GM21367 (cell line): ENCODE results near the gene SCN5A.

ENCODE experiments used
- ATAC-seq: cut with Tn5 transposase; IDR thresholded peaks from one replicate; pipeline ENCODE4 v1.9.1; 2021; ENCODE audit not compliant: unreplicated experiment

The SCN5A gene

DNA sequence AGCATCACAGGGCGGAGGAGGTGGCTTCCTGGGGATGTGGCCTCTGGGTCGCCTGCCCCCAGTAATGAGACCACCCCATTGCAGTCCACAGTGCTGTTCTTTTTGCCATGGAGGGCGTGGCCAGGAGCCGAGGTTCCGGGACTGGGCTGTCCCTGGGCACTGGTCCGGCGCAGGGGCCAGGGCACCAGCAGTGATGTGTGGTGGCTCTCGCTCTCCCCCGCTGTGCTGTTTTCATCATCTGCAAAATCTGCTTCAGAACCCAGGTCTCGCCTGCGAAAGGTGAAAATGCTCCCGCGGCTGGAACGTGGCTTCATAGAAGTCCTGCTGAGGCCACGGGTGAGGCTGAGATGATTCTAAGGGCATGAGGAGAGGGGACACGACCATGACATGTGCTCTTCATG, 45.8 kb downstream of the SCN5A start:
- no peak for ATAC-seq

DNA sequence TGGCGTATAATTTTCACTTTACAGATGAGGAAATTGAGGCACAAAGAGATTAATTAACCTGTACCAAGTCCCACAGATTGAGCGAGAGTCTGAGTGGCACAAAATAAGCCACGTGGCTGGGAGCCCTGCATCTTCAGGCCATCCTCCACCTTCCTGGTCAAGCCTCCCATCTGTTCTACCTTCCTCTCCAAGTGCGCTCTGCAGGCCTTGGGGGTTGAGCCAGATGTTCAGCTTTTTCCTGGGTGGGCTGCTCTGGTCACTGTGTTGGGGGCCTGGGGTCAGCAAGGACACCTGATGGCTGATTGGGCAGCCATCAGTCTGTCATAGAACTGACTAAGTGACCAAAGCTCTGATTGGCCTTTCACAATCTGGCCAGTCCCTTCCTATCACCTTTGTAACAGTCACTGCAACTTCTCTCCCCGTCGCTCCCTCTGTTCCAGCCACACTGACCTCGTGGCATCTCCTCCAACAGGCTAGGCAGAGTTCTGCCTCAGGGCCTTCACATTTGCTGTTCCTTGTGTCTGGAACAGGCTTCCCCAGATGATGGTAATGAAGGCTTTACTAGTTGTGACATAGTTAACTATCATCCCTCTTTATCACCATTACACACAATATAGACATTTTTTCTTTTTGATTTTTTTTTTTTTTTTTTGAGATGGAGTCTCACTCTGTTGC, 46.8 kb downstream of the SCN5A start:
- no peak for ATAC-seq

DNA sequence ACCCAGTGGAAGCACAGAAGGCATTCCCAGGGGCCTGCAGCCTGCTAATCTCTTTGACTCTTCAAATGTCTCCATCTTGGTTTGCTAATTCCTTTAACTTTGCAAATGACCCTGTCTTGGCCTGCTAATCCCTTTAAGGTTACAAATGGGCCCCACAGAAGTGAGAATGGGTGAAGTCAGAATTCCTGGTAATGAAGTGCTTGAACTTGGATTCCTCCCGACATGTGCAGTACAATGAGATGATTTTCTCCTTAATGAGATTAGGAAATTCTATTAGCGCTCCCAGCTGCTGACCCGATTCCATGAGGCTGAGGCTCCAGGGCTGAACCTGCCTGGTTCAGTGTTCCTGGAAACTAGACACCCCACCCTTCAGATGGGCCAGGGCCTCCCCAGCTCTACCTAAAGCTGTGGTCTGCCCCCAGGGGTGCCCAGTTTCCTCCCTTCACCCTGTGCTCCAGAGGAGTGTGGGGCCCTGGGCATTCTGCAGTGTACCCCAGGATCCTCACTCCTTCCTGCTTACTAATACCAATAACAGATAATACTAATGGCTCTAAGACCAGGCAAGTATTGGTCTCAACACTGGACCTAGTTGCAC, 47.4 kb downstream of the SCN5A start:
- ATAC-seq = no peak

DNA sequence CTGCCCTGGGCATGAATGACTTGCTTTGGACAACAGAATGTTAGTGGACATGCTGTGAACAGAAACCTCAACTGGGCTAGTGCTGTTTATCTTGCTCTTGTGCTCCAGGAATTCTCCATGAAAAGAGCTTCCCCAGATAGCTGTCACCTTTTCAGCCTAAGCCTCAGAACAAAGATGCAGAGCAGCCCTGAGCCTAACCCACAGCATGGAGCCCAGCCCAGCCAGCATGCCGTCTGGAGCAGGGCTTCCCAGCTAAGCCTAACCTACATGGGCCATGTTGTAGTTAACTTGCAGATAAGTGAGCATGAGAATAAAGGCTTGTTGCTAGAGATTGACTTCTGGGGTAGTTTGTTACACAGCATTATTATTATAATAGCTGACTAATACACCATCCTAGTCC, 48.9 kb downstream of the SCN5A start:
- no peak for ATAC-seq

DNA sequence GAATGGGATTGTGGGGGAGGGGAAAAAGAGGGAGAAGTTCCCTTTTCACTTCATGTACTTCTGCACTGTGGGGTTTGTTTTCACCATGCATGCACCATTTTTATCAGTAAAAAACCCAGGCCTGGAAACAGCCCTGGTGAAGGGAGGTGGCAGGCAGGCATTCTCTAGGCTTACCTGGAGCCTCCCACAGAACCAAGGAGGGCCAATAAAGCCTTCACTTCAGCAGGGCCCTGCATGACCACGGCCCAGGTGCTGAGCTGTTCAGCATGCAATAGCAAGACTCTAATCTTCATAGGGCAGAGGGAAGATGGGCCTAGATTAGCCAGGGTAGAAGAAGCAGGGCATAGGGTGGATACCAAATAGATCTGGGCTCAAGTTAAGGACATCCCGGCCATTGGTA, 49.6 kb downstream of the SCN5A start:
- no peak for ATAC-seq

DNA sequence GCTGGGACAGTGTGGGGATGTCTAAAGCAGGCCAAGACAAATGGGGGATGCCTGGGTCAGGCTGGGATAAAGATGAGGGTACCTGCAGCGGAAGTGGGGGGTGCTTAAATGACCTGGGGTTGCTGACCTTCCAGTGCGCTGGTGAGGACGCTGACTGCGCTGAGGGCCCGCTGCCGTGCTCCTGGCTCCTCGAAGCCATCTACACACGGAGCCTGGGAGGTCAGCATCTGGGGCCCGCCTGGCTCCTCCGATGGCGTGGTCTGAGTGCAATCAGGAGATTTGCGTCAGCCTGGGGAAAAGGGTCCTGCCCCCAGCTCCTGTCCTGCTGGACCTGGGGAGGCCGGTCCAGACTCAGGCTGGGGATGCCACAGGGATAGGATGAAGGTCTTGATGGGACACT, 50.7 kb downstream of the SCN5A start:
- no peak for ATAC-seq

DNA sequence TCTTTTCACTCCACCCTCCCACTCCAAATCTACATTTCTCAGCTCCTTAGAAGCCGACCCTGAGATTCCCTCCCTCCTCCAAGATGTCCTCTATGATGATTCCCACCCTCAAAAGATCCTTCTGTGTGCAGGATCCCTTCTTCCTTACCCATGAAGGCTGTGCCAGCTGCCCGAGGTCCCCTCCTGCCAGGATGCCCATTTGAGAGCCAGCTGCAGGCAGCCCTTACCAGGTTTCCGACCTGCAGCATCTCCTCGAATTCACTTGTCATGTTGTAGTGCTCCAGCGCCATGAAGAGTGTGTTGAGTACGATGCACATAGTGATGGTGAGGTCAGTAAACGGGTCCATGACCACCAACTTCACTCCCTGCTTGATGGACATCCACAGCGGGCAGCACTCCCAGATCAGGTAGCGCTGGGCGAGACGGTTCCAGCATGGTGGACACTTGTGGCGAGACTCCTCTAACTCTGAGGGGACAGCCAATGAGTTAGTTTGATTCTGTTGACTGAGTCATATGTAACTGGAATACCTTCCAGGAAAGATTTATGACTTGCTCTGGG, 51.9 kb downstream of the SCN5A start:
- ATAC-seq = no peak

DNA sequence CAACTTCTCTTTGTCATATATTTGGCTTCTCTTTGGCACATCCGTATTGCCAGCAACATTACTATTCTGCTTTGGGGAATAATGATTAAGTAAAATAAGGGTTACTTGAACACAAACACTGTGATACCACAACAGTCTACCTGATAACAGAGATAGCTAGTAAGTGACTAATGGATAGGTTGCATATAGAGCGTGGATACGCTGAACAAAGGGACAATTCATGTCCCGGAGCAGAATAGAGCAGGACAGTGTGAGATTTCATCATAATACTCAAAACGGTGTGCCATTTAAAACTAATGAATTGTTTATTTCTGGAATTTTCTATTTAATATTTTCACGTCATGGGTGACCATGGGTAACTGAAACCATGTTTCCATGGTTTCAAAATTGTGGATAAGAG, 54.1 kb downstream of the SCN5A start:
- no peak for ATAC-seq

DNA sequence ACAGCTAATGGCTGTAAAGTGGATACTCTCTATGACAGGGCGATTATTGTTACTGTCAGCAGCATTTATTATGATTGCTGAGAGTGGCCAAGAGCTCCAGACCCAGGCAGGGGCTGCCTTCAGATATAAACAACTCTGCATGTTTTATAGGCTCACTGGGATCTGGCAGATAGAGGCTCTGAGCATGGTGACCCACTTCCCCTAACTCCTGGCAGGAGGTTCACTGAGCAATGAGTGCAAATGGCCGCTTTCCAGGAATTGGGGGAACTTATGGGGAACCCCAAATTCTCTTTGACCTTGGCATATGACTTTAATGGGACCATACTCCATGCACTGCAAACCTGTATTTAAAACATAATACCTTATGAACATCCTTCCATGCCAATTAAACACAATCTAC, 59.0 kb downstream of the SCN5A start:
- ATAC-seq = no peak

DNA sequence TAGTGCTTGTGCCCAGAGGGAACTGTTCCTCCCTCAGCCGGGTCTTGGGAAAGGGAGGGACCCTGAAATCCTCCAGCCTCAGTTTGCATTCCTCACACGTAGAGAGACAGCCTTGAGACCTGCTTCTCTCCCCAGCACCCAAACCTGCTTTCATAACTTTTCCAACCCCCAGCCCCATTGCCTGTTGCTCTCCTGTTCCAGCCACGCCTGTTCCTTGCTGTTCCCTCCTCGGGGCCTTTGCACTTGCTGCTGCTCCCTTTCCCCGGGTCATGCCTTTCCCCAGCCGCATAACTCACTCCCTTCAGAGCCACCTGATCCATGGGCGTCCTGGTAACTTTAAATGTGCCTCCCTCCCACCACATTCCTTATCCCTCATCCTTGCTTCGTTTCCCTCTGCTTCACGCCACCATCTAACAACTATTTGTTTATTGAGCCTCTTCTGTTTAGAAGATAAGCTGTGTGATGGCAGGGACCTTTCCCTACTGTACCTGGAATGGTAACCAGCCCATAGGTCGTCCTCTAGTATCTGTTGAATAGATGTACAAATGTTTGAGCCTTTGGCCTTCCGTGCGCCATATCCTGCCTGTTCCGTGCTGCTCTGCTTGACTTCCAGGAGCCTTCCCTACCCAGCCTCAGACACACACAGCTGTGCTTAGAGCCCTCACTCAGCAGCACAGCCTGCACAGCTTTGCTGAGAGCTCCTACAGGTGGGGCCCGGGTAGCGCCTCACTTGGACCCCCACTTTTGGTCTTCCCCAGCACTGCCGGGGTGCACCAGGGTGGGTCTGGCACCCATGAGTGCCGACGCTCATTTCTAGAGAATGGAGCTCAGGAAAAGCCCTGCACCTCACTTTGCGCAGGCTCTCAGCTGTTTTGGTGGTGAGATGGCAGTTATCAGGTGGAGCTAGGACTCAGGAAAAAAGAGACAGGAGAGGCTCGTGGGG, 60.2 kb downstream of the SCN5A start:
- ATAC-seq = no peak

DNA sequence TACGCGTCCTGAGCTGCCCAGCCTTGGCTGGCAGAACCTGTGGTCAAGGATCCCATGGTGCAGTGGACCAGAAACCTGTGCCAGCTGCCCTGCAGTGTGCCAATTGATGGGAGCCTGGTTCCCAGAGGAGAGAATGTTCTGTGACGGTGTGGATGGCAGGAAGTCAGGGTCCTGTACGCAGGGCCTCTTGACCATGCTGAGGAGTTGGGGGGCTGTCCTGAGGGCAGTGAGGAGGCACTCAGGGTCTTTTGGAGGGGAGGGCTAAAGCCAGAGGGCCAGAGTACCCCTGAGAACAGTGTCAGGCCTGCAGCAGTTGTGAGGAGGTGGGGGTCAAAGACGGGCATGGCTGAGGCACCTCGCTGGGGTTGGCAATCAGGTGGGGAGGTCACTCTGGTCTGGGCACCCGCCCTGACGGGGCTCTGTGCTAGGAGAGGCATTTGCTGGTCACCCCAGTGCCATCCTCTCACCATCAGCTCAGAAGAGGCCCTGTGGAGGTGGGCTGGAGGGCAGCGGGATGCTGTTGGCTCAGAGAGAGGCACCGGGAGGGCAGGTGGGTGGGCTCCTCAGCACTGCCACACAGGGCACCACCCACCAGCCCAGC, 61.0 kb downstream of the SCN5A start:
- ATAC-seq = no peak

DNA sequence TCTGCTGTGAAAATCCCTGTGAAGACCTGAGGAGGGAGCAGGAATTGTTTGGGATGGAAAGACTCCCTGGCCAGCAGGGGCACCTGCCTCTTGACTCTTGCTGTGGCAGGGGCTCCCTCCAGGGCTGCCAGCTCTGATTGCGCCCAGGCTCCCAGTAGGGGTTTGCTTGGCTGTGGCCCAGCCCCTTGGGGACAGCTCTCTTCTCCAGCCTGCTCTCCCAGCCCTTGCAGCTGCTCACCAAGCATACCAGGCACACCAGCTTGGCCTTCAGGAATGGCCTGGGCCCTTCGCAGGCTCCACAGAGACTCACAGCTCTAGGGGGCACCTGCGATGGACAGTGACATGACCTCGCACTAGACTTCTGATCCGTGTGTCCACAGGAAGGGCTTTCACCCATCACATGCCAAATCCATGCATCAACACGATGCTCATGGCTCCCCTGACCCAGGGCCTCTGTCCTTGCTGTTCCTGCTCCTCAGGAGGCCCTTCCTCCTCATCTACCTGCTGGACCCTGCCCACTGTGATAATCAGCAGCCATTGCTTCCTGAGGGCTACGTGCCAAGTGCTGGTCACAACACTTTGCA, 61.8 kb downstream of the SCN5A start:
- ATAC-seq = no peak

DNA sequence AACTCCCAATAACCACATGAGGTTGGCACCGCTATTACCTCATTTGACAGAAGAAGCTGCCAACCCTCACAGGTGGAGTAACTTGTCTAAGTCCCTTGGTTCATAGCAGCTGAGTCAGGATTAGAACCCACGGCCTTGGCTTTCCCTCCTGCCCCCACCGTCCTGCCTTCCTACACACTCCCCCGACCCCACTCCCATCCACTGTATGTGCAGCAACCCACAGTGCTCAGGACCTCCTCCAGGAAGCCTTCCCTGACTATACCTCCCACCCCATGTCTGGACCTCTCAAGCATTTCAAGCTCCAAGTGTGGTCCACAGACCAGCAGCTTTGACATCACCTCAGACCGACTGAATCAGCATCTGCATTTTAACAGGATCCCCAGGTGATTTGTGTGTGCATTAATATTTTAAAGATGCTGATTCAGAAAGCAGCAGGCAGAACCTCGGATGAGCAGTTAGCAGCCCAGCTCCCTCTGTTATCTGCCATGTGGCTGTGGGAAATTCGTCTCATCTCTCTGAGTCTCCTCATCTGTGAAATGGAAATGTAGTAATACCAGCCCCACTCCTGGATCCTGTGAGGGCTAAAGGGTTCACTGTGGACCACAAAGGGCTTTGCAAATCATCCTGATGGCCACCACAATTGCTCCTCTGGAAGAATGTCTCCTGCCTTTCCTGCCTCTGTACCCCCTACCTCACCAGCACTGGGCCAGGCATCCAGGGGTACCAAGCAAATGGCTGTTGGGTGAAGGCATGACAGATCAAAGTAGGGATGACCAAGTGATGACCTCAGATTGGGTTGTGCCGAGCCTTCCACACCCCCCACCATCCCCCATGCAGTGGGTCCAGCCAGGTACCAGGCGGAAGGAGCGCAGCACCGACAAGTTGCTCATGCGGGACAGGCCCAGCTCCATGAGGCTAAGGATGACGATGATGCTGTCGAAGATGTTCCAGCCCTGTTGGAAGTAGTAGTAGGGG, 62.7 kb downstream of the SCN5A start:
- ATAC-seq = no peak

DNA sequence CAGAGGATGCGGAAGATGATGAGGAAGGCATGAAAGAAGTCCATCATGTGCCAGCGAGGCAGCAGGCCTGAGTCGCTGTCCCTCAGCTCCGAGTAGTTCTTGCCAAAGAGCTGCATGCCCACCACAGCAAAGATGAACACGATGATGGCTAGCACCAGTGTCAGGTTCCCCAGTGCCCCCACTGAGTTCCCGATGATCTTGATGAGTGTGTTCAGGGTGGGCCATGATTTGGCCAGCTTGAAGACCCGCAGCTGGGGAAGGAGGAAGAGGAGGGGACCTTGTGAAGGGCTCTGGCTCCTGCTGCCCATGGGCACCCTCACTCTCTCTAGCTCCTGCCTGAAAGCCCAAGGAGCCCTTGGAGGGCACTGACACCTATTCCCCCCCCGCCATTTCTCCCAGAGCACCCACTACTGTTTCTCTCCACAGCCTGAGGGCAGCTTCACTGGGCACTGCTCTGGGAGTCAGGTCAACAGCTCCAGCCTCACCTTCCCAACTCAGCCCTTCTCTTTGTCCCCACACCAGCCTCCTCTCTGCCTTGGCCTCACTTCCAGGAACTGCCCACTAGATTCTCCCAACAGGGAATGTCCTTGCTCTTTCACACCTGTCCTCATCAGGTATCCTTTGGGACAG, 63.6 kb downstream of the SCN5A start:
- no peak for ATAC-seq

DNA sequence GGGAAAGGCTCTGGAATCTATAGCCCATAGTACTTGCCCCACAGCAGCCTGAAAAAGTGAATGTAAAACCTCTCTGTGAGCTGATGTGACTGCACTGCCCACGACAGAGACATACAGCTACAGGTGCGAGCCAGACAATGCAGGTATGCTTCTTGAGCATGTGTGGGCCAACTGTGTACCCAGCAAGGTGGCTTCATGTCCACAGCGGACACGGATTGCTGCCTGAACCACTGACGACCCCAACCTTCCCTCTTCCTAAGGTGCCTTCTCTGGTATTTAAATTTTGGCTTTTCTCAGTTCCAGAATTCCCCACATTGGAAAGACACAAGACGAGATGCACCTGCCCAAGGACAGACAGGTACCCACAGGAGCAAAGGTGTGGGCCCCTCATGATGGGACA, 65.8 kb downstream of the SCN5A start:
- no peak for ATAC-seq

DNA sequence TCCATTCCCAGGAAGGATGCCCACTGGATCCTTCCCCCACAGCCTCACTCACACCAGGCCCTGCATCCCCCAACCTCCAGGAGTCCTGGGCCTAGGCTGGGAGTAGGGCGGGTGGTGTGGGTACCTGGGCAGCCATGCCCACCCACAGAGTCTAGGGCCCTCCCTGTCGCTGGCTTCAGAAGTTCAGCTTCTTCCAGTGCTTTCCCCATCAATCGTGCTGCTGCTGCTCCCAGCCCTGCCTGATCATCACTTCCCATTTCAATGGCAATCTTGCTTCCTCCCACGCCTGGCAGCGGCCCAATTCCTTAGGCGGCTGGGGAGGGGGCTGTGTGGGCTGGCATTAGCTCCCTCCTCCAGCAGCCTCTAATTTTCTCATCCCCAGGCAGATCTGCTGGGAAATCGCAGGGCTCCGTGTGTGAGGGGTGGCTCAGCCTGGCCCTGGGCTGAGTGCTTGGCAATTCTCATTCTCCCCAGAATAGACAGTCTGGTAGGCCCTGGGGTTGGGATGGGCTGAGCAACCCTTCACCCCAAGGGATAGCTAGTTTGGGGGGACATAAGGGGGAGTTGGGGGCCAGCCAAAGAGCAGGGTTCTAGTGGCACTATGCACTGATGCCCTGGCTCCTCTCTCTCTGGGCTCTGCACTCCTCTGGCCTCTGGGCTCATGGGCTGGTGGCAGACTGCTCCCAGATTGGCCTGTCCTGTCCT, 66.4 kb downstream of the SCN5A start:
- no peak for ATAC-seq

DNA sequence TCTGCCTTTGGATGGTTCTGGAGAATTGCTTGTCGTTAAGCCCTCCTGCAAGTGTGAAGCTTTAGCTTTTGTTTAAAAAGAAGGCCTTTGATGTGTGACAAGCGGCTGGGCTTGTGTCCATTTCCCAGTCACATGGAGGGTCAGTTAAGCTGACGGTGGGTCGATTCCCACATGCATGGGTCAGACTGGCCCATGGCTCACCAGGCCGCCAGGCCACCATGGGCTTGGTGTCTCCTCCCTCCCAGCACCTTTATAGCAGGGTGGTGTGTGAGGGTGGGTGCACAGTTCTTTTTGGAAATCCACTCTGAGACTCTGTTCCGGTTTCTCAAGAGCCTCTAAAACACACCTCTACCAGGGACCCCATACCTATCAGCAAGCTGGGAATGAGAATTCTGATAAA, 67.2 kb downstream of the SCN5A start:
- no peak for ATAC-seq

DNA sequence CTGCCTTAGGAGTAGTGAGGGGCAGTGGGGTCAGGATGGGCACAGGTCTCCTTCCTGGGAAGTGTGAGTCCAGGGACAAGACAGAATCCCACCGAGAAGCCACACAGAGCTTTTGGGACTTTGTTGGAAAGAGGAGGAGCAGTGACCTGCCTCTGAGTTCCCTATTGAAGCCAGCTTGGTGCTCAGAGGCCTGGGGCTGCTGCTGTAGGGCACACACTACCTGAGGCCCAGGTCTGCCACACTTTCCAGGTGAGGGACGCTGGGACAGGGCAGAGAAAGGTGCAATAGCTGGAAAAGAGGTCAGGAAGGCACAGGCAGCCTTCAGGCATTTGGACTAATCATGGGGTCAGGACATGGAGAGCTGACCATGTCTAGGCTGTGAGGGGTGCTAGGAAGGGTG, 67.7 kb downstream of the SCN5A start:
- ATAC-seq = no peak
